ENCODE measurements around the gene IGHMBP2.
A peak's percentile ranks its signal among the peaks of the same experiment; 100 is the strongest.

IGHMBP2 gene

GRCh38 chr11:68927280-68928135 is 23.8 kb downstream of the IGHMBP2 start:
- peak; percentile 71 for DNase-seq (ENCODE audit: low read depth)
- TF ChIP-seq CTCF (IDR thresholded peaks at IDR 0.05; ENCODE audit: insufficient read depth, low read depth, low read length, missing control alignments), result no peak
- H3K4me3 ChIP-seq (ENCODE audit: low read depth, low read length), result no peak overlapping the region

- no peak for TF ChIP-seq CTCF (IDR thresholded peaks at IDR 0.05; ENCODE audit: insufficient read depth, low read depth, low read length, missing control alignments)
- DNase-seq (ENCODE audit: low read depth), result no peak
- no peak overlapping the region for H3K4me3 ChIP-seq (ENCODE audit: low read depth, low read length)
These were observed 24.6 kb downstream of the IGHMBP2 start for GRCh38 chr11:68928136-68928880.

- no peak for DNase-seq (ENCODE audit: low read depth)
- H3K4me3 ChIP-seq (ENCODE audit: low read depth, low read length), result no peak overlapping the region
- TF ChIP-seq CTCF (IDR thresholded peaks at IDR 0.05; ENCODE audit: insufficient read depth, low read depth, low read length, missing control alignments), result no peak
These were observed 25.4 kb downstream of the IGHMBP2 start for GRCh38 chr11:68929135-68929534.

GRCh38 chr11:68929706-68930570 is 26.2 kb downstream of the IGHMBP2 start:
- no peak for DNase-seq (ENCODE audit: low read depth)
- no peak for TF ChIP-seq CTCF (IDR thresholded peaks at IDR 0.05; ENCODE audit: insufficient read depth, low read depth, low read length, missing control alignments)
- no peak overlapping the region for H3K4me3 ChIP-seq (ENCODE audit: low read depth, low read length)

- DNase-seq (ENCODE audit: low read depth), result no peak
- TF ChIP-seq CTCF (IDR thresholded peaks at IDR 0.05; ENCODE audit: insufficient read depth, low read depth, low read length, missing control alignments), result no peak
- H3K4me3 ChIP-seq (ENCODE audit: low read depth, low read length), result no peak overlapping the region
These were observed 27.5 kb downstream of the IGHMBP2 start for GRCh38 chr11:68930991-68931855.

GRCh38 chr11:68931911-68932310 is 28.2 kb downstream of the IGHMBP2 start:
- H3K4me3 ChIP-seq (ENCODE audit: low read depth, low read length), result no peak overlapping the region
- TF ChIP-seq CTCF (IDR thresholded peaks at IDR 0.05; ENCODE audit: insufficient read depth, low read depth, low read length, missing control alignments), result no peak
- DNase-seq (ENCODE audit: low read depth), result no peak
